GM10847 (cell line): ENCODE results near the gene STAT4.

Source experiments
- POLR2A ChIP-seq: IDR thresholded peaks from 2 replicates; pipeline ENCODE4 v1.6.1; 2011; ENCODE audit not compliant: insufficient read length; ENCODE audit errors: extremely low read depth

Gene STAT4

DNA sequence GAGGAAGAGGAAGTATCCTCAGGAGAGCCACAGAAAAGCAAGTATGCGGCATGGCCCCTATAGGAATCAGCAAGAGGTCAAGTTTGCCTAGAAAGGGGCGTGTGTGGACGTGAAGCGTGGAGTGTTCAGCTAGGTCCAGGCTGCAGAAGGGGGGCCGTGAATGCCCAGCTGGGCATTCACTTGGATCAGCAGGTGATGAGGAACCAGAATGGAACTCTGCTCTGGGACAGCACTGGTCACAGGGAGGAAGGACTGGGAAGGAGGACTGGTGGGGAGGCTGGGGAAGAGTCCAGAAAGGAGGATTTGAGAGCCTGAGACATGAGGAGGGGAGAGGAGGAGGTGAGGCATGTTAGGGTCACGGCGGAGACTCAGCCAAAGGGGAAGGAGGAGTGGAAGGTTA is 156.6 kb downstream of the STAT4 start:
- TF ChIP-seq POLR2A = no peak

- TF ChIP-seq POLR2A = no peak
Measured at GRCh38 chr2:190993292-190993643, 157.5 kb downstream of the STAT4 start.

DNA sequence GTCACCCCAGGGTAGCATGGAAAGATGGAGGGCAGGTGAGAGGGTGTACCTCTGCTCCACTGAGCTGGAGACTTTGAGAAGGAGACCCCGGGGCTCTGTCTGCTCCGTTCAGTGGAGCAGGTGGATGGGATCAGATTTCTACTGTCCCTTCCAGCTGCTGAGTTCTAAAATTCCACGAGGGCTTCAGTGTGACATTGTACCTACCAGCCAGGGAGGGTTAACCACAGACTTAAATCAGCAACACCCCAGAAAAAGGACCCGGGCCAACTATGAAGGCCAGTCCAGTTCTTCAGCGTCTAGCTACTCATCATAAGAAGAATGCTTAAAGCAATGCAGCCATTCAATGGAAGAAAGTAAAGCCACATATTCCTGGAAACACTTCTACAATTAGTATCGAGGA is 160.7 kb downstream of the STAT4 start:
- no peak for TF ChIP-seq POLR2A

- no peak for TF ChIP-seq POLR2A
Measured at GRCh38 chr2:190988910-190989309, 161.9 kb downstream of the STAT4 start.

- TF ChIP-seq POLR2A = no peak
Measured at GRCh38 chr2:190987938-190988337, 162.9 kb downstream of the STAT4 start.

DNA sequence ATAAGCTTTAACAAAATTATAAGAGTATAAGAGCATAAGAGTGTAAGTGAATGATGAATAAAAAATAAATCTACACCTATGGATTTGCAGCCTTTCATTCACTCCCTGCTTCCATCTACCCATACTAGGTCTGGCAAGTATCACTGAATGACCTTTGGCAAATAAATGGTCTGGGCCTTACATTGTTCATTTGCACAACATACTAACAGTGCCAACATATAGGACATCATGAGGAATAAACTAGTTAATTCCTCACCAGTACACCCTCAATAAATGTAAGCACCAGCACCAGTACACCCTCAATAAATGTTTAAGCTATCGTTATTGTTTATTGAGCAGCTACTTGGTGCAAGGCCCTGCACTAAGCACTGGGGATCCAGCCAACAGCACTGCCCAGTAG is 163.7 kb downstream of the STAT4 start:
- no peak for TF ChIP-seq POLR2A

DNA sequence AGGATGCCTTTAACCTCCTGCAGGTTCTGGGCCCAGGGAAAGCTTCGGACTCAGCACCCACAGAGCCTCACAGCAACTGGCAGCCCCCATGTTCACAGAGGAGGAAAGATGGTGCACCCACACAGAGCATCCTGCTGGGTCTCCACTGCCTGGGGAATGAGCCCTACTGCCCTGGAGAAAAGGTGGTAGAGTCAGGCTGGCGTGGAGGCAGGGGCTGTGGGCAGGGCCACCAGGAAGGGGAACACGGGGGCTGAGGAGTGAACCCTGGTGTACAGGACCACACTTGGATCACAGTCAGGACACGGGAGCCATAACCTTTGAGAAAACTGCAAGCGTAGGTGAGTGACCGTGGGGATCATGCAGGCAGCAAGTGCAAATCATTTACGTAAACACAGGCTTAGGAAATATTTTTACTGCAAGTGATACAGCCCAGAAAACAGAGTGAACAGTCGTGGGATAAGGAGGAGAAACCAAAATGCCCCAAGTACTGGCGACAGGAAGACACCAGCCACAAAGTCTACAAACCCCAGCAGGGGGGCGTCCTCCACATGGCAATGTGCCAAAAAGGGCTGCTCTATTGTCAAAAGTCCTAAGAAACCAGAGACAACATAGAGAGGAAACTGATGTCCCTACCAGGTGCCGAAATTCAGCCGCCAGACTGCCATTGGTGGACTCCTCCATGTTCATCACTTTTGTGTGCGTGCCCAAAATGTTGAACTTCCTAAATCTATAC is 164.4 kb downstream of the STAT4 start:
- no peak for TF ChIP-seq POLR2A

DNA sequence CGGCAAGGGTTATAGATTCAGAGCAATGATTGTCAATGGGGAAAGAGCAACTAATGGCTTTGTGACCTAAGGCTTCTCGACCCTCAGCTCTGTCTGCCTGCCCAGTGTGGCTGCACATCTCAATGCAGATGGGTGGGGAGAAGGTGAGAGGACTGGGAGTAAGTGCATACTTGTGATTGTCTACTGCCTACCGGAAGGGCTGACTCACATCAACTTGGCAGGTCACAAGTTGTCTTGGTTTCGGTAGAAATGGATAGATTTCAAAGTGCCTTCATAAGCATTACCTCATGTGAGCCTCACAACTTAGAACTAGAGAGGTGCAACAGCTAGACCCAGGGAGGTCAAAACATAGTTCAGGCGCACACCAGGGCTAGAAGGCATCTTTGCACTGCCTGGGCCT is 166.2 kb downstream of the STAT4 start:
- TF ChIP-seq POLR2A = no peak

DNA sequence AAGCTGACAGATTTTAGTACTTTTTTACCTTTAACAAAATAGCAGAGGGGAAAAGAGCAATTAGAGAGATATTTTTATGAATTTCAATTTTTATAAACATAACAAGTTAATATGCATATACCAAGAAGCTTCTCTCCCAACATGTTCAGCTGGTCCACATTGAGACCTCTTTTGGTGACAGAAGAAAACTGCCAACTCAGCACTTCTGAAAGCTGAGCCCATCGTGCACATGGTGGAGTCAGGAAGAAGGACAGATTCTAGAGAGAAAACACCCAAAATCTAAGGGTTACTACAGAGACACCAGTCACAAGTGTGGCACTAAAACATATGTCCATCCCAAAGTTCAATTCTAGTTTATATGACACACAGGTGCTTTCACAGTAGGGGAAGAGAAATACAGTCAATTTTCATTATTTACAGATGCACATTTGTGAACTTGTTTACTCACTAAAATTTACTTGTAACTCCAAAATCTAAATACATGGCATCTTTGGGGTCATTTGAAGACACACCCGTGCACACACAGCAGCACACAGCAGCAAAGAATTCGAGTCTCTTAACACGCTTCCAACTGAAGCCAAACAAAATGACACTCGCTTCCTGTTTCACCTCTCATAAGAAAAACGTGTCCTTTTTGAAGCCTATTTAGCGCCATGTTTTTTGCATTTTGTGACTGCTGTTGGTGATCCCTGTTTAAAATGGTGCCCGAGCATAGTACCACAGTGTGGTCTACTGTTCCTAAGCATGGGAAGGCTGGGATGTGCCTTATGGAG is 168.3 kb downstream of the STAT4 start:
- TF ChIP-seq POLR2A = no peak

DNA sequence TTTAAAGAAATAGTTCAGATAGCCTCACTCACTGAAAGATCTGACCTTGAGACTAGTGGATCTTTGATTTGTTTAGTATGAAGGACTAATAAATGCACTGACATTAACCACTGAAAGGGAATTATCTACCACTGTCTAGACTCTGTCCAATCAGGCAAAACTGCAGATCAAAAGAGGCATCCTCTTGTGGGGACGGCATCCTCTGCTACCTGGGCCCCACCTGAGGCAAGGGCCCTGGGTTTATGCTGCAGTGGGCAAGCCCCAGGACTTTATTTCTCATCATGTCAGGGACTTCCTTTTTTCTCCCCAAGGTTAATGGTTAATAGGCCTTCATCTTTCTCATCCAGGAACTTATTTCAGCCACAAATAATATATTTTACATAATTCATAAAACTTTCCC is 169.1 kb downstream of the STAT4 start:
- TF ChIP-seq POLR2A = no peak

DNA sequence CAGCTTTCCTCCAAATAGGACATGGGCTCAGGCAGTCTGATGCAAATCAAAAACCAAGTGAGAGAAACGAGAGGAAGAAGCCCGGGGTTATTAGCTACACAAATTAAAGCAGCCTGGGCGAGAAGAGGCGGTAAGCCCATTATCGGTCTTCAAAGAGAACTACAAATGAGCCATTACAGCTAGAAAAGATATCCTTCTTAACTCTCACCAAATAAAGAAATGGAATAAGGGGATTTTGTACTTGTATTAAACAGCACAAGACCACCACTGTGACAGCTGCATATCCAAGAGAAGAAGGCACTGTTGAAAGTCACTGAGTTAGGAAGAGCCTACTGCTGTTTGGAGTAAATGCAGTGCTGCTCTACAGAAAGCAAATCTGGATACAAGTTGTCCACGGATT is 169.5 kb downstream of the STAT4 start:
- TF ChIP-seq POLR2A = no peak

- TF ChIP-seq POLR2A = no peak
Measured at GRCh38 chr2:190980630-190981209, 170.1 kb downstream of the STAT4 start.

- no peak for TF ChIP-seq POLR2A
Measured at GRCh38 chr2:190979906-190980629, 170.7 kb downstream of the STAT4 start.
